HG03571 (cell line): Measurements from ENCODE around the gene AGO3.
A peak's percentile ranks its signal among the peaks of the same experiment; 100 is the strongest.
"Not testable (repeated sequence)": the region's sequence is repeated elsewhere in the genome, so short reads cannot be mapped to it uniquely, and the experiment has no call there.

ENCODE experiments used
- ATAC-seq: cut with Tn5 transposase; IDR thresholded peaks from one replicate; pipeline ENCODE4 v1.9.1; 2021; ENCODE audit not compliant: unreplicated experiment

The AGO3 gene

DNA sequence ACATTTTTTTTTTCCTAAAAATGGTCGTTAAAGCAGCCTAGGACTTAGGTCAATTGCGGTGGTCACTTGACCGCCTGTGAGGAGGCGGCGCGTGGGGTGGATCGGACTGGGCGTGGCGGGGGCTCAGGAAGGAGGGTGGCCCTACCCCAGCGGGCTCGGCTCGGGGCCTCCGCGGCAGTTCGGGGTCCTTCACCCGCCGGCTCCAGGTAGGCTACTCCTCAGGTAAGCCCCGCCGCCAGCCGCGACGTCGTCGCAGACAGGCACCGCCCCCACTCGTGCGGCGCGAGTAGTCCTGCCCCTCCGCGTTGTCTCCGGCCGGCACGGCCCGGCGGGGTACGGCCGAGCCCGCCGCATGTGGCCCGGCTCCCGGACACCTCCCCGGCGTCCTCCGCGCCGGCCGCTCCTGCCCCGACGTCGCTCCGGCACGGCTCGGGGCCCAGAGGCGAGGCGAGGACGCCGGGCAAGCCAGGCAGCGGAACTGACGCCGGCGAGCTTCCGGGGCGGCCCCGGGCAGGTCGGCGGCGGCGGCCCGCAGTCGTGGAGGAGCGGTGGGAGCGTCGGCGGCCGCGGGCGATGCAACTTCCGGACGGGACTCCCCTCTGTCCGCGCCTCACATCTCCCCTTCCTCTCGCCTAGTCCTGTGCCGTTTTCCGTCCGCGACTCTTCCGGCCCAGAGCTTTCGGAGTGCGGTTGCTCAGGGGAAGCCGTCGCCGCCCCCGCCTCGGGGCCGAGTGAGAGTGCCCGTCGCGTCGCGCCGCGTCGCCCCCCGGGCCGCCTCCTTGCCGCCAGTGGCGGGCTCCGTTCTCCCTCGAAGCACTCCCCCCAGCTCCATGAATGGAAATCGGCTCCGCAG lies at the start of gene AGO3:
Gene AGO3, plus strand, starts transcription at position 513 of the 853 bp plus-strand sequence. Its CDS starts 322 bp downstream, at position 835.
- ATAC-seq: peak; percentile 83

DNA sequence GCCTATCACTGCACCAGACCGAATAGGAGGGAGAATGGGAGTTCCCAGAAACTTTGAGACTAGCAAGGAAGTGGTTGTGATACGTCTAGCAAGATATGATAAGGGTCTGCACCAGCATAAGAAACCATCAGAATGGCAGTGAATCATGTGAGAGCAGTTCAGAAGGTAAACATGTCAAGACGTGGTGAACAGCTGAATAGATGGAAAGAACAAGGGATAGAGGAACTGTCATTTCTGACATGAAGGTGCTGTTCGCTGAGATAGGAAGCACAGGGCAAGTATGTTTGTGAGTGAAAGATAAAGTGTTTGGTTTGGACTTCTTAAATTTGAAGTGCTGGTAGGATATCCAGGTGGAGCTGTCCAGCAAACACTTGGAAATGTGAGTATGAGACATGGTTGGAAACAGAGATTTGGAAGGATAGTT lies 49.0 kb upstream of the AGO3 start:
- ATAC-seq: no peak

DNA sequence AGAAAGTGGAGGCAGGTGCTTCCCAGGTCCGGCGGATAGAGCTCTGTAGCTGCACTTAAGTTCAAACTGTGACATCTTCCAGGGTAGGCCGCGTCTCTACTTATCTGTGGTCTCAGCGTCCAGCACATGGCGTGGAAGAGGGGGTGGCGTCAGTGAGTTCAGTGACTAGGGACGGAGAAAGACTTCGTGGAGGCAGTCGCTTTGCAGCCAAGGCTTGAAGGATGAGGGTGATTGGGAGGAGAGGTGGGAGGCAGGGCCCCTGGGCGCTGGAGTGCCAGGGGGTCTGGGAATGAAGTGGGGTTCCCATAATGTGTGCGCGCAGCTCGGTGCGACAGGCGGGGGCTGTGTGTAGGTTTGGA lies 48.3 kb upstream of the AGO3 start:
- no peak for ATAC-seq

DNA sequence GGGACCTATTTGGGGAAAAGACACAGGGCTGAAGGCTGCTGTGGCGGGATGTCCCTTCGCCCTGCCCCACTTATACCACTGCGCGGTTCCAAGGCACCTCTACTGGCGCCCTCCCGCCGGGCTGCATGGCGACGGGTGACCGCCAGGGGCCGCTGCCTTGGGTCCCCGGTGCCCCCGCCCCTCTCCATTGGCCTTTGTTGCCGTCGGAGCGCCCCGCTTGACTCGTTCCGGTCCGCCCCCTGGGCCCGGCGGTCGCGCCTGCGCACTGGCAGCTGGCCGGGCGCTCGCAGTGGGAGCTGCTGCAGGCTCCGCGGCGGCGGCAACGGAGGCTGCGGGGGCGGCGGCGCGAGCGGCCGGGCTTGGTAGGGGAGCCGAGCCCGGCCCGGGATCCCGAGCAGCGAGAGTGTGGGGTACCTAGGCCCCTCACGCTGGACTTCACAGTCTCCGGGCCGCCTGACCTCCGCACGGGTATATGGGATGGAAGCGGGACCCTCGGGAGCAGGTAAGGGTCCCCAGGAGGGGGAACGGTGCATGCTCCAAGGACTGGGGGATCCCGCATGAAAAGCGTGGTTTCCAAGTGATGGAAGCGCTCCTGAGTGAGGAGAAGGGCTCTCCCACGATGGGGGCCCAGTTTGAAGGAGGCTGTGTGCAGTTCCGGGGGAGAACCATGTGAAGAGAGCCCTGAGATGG lies 47.8 kb upstream of the AGO3 start, which contains the start of gene AGO1:
Gene AGO1, plus strand, starts transcription at position 265 of the 690 bp plus-strand sequence. Its CDS starts 213 bp downstream, at position 478.
- ATAC-seq: peak; percentile 83

DNA sequence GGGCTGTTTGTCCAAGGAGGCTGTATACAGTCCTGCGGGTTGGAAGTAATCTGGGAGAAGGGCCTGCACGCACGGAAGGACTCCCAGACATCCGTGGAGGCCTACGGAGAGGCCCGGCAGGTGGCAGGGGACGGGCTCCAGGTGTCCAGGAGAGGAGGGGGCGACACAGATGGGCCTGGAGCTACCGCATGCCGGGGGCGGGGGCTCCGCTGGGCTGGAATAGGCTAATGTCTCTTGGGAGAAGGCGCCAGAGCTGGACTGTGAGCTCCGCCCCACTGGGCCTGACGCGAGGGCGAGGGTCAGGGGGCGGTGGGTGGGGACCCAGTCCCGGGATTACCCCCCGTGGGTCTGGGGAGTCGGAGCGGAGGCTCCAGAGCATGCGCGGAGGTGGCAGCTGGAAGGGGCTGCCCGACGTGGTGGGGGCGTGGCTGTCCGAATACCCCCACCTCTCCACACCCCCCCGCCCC lies 47.2 kb upstream of the AGO3 start:
- ATAC-seq: no peak

DNA sequence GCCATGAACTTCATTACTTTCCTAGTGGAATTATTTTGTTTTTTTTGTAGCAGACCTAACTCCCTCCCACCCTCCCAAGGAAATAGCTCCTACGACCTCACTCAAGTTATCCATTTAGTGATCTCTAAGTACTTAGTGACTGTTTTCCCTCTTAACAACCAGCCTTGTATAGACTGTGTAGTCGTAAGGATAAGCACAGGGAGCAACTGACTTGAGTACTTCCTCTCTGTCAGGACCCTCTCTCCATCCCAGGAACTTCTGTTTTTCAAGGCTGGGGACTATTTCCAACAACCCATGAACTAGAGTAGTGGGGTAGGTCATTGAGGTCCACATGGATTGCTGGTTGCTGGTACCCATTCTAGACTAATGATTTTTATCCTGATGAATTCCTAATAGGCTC lies 46.0 kb upstream of the AGO3 start:
- ATAC-seq: no peak

DNA sequence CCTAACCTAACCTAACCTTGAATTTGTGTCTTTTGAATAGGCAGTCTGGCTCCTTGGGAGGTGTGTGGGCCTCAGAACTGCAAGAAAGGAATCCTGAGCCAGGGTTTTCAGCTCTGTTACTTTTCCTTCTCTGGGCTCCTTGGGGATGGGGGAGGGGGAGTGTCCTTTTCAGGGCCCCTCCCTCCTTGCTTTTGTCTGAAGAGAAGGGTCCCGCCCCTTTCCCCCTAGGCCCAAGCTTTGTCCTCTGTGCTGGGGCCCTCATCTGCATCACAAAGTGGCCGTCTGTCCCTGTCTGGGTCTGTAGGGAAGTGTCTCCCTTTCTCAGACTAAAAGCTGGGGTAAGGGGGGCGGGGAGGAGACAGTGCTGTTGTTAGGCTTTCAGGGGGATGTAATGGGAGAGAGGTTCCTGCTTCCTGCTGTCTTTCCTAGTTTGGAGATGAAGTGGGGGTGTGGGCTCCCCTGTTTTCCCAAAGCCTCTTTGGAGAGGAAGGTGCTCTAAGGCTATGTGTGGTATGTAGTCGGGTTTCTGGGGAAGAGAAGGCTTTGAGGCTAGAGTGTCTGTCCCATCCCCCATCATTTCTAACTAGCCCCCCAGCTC lies 44.8 kb upstream of the AGO3 start:
- no peak for ATAC-seq

DNA sequence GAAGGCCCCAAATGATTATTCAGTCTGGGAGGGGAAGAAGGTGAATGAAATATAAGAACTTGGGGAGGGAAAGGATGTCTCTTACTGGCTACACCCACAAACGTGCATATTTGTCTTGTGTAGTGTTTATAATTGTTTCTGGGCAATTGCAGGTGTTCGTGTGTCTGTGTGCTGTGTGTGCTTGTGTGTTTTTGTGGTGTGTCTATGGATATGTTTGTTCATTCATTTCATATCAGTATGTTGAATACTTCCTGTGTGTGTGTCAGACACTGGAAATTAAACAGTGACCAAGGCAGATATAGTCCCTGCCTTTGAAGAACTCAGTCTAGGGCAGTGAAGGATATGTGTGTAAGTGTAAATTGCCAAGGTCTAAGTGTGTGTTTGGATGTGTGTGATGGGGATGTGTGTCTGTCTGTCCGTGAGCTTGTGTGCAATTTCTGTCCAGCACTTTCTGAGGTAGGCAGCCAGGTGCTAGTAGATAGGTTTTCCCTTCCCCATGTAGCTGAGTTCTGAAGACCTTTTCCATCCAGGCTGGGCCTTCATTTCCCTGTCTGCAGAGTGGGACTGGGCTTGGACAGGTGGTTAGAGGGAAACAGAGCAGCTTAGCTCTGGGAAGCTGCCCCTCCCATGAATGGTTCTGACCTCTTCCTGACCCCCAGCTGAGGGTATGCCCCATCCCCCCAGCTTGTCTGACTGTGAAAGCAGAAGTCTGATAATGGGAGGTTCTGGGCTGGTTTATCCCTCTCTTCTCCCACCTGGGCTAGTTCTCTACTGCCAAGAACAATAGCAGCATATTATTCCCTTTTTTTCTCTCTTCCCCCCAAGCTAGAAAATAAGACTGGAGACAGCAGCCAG lies 44.1 kb upstream of the AGO3 start:
- no peak for ATAC-seq

DNA sequence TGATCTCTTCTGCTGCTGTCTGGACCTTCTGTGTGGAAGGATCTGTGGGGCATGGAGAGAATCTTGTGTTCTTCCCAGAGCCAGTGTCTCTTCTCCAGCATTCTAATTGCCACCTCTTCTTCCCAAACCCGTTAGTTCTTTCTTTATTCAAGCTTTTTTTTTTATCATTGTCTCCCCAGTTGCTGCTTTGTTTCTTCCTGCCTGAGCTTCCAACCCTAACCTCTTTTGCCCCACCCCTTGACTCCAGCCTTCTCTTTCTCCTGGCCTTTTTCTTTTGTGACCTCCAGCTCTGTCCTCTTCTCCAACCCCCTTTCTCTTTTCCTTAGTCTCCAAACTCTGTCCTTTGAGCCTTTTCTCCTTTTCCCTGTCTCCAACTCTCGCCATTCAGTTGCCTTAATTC lies 43.4 kb upstream of the AGO3 start:
- no peak for ATAC-seq

DNA sequence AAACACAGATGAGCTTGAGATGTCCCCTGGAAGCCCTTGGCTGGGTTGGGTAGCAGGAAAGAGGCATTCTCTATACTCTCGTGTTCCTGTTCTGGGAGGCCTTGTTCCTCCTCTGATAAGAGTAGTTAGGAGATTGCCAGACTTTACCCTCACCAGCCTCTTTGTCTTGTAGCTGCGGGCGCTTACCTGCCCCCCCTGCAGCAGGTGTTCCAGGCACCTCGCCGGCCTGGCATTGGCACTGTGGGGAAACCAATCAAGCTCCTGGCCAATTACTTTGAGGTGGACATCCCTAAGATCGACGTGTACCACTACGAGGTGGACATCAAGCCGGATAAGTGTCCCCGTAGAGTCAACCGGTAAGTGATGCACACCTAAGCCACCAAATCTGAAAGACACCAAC lies 42.6 kb upstream of the AGO3 start:
- no peak for ATAC-seq

DNA sequence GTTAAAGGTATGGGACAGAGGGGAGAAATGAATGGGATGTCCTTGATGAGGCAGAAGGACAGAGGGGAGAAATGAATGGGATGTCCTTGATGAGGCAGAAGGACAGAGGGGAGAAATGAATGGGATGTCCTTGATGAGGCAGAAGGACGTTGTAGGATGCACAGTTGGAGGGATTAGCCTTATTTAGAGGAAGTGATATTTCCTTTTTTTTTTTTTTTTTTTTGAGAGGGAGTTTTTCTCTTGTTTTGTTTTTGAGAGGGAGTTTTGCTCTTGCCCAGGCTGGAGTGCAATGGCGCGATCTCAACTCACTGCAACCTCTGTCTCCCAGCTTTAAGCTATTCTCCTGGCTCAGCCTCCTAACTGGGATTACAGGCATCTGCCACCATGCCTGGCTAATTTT lies 41.9 kb upstream of the AGO3 start:
- not testable (repeated sequence) for ATAC-seq

DNA sequence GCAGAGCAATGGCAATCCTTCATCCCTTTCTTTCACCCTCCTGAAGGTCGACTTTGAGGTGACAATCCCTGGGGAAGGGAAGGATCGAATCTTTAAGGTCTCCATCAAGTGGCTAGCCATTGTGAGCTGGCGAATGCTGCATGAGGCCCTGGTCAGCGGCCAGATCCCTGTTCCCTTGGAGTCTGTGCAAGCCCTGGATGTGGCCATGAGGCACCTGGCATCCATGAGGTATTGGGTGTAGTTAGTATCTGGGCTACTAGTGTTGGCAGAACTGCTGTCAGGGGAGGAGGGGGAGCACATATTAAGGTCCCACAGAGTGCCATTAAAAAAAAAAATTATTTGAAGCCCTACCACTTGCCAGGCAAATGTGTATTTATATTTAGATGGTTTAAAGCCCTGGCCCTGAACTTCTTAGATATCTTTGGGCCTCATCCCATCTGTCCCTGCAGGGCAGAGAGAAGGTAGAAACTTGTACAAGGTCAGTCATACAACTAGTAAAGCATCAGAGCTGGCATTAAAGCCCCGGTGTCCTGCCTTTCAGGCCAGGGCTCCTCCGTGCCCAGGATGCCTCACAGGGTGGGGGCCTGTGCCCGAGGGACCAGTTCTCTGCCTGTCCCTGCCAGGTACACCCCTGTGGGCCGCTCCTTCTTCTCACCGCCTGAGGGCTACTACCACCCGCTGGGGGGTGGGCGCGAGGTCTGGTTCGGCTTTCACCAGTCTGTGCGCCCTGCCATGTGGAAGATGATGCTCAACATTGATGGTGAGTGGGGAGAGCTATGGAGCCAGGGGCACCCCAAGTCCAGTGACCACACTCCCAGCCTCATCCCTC lies 37.6 kb upstream of the AGO3 start:
- ATAC-seq: no peak

DNA sequence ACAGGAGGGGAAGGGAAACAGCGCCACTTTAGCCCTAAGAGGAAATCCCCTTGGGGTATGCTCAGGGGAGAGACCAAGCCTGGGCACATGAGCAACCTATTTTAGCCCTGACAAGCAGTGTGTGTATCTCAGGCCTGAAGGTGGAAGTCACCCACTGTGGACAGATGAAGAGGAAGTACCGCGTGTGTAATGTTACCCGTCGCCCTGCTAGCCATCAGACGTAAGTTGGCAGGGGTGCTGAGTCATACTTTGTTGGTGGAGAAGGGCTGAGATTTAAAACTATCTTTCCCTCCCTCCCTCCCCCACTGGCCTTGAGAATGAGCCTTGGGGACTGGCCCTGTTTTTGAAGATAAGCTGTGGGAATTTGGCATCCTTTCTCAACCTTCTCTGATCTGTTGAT lies 36.7 kb upstream of the AGO3 start:
- ATAC-seq: peak; percentile 74

DNA sequence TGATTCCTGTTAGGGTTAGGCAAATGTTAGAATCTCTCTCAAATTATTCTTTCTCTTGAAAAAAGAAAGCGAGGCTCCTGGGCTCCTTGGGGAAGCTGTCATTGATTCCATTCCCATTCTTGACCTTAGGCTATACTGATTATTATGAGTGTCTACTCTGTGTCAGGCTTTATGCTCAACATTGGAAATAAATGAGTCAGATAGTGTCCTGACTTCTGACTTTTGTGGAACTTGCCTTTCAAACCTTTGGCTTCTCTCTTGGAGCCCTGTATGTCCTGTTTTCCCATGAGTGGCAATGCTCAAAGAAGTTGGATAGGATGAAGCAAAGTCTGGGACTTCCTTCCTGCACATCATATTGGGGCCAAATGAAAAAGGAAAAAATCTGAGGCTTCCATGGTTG lies 36.2 kb upstream of the AGO3 start:
- ATAC-seq: no peak

DNA sequence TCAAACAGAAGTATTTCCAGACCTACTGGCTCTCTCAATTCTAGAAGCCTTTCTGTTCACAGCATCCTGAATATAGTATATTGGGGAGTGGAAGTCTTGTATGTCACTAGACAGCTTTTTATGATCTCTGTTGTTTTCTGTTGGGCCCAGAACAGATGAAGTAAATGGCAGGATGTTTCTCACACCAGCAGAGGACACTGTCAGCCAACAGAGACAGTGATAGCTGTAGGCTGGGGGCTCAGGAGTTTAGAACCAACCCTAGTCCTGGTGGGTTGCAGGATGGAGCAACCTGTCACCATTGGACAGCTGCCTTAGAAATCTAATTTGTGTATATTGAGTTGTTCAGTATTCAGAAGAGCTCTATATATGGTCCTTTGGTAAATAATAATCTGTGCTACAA lies 31.0 kb upstream of the AGO3 start:
- no peak for ATAC-seq

DNA sequence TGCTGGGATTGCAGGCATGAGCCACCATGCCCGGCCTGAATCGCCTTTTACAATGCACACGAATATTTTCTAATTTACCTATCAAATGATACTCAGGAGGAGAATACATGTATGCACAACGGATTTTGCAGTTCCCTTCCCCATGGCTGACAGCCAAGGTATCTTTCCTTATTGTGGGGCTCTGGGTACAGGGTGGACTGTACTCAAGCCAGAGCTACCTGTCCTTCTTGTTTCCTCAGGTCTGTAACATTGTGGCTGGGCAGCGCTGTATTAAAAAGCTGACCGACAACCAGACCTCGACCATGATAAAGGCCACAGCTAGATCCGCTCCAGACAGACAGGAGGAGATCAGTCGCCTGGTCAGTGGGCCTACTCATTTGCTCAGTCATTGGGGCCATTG lies 29.7 kb upstream of the AGO3 start:
- ATAC-seq: no peak

DNA sequence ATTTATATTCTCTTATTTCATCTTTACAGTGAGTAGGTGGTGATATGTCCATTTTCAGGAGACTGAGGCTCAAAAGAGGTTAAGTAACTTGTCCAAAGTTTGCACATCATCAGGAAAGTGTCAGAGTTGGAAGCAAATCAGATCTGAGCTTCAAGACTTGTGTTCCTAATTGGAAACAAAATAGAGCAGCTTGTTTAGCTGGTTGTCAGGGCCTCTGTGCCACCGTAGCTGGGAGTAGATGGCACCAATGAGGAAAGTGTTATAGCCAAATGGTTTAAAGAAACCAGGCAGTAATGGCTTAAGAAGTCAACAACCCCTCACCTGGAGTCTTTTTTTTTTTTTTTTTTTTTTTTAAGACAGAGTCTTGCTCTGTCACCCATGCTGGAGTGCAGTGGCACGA lies 28.2 kb upstream of the AGO3 start:
- no peak for ATAC-seq

DNA sequence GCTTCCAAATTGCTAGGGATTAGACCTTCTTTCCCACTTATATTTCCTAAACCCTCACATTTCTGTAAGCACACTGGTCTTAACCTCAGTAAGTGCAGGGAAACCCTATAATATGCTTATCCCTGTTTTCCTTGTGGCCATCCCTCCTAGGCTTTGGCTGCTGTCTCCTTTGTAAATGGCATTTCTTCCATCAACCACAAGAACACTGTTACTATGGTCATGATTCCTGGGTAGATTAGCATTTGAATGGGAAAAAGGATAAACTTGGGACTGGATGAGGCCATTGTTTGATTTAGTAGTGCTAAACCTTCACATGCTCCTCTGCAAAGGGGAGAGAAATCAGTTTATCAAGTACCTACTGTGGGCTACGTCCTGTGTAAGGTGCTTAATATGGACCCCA lies 16.2 kb upstream of the AGO3 start:
- no peak for ATAC-seq

DNA sequence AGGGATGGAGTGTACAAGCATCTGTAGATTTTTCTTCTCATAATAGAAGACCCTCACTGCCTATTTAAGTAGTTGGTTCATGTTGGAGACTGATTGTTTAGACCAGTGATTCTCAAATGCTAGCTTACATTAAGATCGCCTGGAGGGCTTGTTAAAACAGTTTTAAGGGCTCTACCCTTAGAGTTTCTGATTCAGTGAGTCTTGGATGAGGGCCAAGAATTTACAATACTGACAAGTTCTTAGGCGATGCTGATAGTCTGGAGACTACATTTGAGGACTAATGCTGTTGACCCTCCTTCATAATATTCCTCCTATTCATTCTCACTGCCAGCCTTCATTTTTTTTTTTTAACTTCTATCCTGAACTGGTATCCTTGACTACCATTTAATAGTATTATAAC lies 15.2 kb upstream of the AGO3 start:
- no peak for ATAC-seq

DNA sequence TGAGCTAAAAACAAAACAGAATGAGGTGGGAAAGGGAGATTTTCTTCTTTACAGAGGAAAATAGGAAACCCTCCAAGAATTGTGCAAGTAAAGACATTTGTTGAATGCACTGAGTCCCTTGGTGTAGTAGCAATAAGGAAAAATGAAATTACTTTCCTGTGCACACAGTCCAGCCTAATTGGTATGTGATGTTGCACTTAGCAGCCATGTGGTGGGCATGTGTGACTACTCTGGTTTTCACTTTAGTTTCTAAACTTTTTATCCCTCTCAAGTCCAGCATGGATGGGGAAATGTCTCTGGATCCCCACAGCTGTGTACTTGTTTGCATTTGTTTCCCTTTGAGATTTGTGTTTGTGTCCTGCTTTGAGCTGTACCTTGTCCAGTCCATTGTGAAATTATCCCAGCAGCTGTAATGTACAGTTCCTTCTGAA lies 7.1 kb upstream of the AGO3 start:
- ATAC-seq: no peak
